ENCODE results near the gene PTPN12.
A peak's percentile ranks its signal among the peaks of the same experiment; 100 is the strongest.
"Not testable (repeated sequence)": the region's sequence is repeated elsewhere in the genome, so short reads cannot be mapped to it uniquely, and the experiment has no call there.

Gene PTPN12

GRCh38 chr7:77537136-77537777 lies at the start of gene PTPN12:
TSS of gene PTPN12 (plus strand) at chr7:77537295. CDS start at chr7:77537547, 252 bp downstream.
- DNase-seq = peak; percentile 85

GRCh38 chr7:77488986-77489385 lies 48.1 kb upstream of the PTPN12 start:
- no peak for DNase-seq

DNA sequence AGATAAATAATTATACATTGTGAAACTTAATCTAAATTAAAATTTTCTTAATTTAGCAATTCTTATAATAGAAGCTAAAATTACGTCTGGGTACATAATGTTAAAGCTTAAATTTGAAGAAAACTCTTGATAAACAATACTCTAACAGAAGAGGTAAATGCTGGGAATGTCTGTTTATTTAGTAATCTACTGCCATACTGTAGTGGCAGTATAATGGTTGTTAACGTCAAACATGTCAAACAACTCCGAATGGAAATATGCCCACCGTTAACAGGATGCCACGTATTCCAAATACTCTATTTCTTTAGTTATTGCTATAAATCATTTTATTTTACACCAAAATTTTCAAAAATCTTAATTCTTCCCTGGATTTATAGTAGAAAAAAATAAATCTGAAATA lies 40.0 kb upstream of the PTPN12 start:
- no peak for DNase-seq

DNA sequence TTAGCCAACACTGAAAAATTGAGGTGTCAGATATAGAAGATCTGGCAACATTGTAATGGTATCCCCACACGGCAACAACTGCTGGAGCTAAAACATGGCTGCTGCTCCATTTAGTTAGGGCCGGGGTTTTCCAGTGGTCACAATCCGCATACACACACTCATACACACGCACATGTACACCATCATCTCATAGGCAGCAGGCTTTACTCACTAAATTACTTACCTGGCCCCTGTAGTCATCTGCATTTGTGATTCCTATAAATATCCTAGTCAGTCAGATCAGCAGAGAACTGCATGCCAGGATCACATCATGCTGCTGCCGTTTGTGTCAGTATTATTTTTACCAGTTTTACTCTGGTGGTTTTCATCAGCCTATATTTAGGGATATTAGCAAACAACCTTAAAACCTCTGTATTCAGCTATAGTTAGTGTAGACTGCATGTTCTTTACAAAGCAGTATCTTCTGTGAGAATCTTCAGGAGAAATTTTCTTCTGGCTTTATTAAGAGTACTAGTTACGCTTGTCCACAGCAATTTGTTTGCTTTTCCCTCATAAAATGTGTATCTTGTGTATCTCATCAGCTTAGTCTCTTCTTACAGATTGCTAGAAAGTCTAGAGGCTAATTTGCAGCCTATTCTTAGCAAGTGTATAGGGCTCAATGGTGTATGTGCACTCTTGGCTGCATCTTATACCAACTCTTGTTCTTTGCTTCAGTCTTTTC lies 38.3 kb upstream of the PTPN12 start:
- no peak for DNase-seq

GRCh38 chr7:77501192-77501515 lies 35.9 kb upstream of the PTPN12 start:
- no peak for DNase-seq

DNA sequence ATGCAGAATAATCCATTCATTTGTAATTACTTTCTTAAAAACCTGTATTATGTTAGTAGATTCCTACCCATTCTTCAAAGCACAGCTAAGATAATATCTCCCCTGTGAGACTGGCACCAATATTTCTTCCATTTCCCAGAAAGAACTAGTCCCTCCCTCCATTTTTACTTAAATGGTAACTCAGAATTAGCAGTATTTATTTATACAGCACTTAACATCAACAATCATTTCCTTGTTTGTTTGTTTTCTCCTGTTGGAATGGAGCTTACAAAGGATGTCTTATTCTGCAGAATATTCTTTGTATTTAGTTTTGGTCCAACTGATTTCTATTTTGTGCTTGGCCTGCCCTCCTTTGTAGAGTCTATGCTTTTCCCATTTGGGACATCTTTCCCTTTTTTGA lies 32.1 kb upstream of the PTPN12 start:
- no peak for DNase-seq

DNA sequence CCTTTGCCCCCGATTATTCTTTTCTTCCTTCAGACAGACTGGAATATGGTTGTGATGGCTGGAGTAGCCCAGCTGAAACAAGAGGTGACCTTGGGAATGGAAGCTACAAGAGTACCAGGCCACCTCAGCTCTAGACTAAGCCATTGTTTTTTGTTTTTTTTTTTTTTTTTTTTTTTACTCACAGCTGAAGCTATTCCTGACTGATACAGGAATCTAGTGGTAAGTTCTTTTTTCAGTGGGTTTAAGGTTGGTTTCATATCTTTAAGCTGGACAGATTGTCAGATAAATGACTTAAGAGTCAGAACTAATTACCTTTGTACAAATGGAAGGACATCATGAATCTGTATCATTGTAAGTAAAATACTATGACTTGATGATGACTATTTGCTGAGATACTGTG lies 30.2 kb upstream of the PTPN12 start:
- DNase-seq = no peak

- not testable (repeated sequence) for DNase-seq
Measured at GRCh38 chr7:77513002-77513670, 24.0 kb upstream of the PTPN12 start.

DNA sequence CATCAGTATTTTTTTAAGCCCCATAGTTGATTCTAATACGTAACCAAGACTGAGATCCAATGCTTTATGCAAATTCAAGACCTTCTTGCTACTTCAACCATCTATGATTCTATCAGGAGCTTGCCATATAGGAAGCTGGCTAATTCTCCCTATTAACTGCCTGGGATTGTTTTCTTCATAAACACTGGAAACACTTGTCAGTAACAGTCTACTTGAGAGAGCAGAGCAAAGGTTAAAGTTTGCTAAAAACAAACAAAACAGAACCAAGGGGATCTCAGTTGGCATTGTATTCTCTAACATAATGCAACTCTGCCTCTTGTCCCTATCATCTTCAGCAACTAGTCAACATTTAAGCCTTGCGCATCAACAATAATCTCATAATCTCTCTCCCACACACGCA lies 21.0 kb upstream of the PTPN12 start:
- no peak for DNase-seq

- no peak for DNase-seq
Measured at GRCh38 chr7:77520261-77520660, 16.8 kb upstream of the PTPN12 start.

DNA sequence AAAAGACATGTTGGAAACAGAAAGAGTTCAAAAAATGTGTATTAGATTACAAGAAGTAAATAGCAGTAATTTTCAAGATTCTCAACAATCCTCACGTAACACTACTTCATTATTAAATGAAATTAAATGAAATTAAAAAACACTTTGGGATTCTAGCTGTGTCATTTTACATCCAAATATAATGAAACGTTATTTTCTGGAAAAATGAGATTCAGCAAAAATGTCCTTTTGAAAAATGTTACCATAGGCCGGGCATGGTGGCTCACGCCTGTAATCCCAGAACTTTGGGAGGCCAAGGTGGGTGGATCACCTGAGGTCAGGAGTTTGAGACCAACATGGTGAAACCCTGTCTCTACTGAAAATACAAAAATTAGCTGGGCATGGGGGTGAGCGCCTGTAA lies 15.6 kb upstream of the PTPN12 start:
- DNase-seq = not testable (repeated sequence)

DNA sequence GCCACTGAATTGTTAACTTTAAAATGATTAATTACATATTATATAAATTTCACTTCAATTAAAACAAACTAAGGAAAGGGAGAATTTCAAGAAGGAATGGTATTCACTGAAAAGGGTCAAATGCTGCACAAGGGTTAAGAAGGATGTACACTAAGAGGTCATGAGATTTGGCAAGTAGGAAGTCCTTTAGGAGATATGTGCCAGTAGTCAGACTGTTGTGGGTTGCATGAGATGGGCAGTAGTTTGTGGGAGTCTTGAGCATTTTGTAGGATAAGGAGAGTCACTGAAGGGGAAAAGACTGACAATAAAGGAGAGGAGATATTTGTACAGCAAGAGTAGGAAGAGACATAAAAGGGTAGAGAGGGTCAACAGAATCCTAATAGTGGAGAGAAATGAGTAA lies 12.4 kb upstream of the PTPN12 start:
- no peak for DNase-seq

DNA sequence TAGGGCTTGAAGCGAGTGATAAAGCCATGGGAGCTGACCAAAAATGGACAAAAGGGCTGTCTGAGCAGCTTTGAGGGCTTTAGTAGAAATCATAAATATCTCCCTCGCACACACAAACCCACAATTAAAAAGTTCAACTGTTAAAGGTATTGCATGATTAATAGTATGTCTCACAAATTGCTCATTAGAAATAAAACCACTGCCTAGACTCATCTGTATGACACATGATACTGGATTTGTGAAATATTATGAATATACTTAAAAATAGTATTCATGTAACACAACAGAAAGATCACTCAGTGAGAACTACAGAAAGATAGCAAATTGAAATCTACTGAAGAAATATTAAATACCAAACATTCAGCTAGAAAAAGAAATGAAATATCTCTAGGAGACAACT lies 11.9 kb upstream of the PTPN12 start:
- DNase-seq = no peak

DNA sequence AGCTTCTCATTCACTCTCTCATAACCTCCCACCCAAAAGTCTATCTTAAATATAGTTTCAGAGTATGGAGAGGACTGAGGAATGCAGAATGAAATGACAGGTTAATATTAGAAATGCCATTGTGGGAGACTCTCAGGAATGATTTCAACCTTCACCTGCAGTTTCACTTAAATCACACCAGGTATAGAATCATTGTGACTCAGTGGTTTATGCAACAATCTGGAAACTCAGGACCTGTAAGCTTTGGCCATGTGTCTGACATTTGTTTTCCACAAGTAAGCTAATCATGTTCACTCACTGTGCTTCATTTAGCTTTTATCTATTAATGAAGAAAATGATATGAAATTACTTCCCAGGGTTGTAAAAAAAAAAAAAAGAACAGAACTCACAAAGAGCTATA lies 8.7 kb upstream of the PTPN12 start:
- no peak for DNase-seq

GRCh38 chr7:77529279-77529678 lies 7.8 kb upstream of the PTPN12 start:
- DNase-seq = no peak

GRCh38 chr7:77531038-77531437 lies 6.1 kb upstream of the PTPN12 start:
- DNase-seq = no peak

- DNase-seq = no peak
Measured at GRCh38 chr7:77532247-77532646, 4.8 kb upstream of the PTPN12 start.

DNA sequence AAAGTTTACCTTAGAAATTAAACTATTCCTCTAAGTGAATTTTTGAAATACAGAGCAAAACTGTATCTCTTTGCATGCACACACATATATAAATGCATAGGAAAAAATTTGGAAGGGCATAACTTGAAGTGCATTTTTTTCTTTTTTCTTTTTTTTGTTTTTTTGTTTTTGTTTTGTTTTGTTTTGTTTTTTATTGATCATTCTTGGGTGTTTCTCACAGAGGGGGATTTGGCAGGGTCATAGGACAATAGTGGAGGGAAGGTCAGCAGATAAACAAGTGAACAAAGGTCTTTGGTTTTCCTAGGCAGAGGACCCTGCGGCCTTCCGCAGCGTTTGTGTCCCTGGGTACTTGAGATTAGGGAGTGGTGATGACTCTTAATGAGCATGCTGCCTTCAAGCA lies 4.4 kb upstream of the PTPN12 start:
- not testable (repeated sequence) for DNase-seq

DNA sequence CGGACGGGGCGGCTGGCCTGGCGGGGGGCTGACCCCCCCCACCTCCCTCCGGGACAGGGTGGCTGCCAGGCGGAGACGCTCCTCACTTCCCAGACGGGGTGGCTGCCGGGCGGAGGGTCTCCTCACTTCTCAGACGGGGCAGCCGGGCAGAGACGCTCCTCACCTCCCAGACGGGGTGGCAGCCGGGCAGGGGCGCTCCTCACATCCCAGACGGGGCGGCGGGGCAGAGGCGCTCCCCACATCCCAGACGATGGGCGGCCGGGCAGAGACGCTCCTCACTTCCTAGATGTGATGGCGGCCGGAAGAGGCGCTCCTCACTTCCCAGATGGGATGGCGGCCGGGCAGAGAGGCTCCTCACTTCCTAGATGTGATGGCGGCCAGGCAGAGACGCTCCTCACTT lies 3.0 kb upstream of the PTPN12 start:
- DNase-seq = not testable (repeated sequence)

DNA sequence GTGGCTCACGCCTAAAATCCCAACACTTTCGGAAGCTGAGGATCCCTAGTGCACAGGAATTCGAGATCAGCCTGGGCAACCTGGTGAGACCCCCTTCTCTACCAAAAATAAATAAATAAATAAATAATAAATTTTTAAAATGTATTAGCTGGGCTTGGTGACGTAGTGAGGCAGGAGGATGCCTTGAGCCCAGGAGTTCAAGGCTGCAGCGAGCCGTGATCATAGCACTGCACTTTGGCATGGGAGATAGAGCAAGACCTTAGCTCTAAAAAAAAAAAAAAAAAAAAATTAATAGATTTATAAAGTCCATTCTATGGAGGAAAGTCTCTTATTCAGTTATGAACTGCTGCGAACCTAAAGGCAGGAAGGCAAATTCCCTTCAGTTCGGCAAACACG lies 1.1 kb upstream of the PTPN12 start:
- no peak for DNase-seq

DNA sequence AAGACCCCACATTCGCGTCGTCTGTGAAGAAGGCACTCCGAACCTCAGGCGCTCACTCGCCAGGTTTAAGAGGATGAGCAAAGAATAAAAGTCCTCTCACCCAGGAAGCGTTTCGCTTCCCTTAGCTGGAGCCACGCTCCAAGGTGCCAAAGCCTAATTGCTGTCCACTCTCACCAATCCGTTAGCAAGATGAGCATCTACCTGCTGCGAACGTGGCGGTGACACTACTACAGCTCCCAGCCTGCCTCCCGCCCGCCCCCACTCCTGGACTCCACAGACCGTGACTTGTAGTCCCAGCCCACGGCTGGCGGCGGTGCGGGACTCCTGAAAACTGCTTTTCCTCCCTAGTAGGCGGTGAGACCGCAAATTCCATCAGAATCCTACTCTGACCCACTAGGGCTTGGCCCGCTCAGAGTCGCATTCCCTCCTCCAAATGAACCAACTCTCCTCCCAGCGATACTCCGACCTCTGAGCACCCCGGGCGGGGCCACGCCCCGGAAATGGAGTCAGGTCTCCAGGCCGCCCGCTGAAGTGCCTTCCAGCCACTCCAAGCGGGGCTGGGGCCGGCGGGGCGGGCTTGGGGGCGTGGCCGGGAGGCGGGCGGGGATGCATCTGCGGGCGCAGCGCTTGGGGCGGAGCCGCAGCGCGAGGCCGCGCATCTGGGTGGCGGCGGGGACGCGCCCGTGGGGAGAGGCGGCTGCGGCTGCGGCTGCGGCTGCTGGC lies 521 bp upstream of the PTPN12 start:
- peak; percentile 94 for DNase-seq

- DNase-seq = no peak
Measured at GRCh38 chr7:77537778-77538280, 734 bp downstream of the PTPN12 start.

All from T1000 (cell line).